Measurements from ENCODE around the gene TMEM132E.
A peak's percentile ranks its signal among the peaks of the same experiment; 100 is the strongest.
"Not testable (repeated sequence)": the region's sequence is repeated elsewhere in the genome, so short reads cannot be mapped to it uniquely, and the experiment has no call there.

TMEM132E gene

DNA sequence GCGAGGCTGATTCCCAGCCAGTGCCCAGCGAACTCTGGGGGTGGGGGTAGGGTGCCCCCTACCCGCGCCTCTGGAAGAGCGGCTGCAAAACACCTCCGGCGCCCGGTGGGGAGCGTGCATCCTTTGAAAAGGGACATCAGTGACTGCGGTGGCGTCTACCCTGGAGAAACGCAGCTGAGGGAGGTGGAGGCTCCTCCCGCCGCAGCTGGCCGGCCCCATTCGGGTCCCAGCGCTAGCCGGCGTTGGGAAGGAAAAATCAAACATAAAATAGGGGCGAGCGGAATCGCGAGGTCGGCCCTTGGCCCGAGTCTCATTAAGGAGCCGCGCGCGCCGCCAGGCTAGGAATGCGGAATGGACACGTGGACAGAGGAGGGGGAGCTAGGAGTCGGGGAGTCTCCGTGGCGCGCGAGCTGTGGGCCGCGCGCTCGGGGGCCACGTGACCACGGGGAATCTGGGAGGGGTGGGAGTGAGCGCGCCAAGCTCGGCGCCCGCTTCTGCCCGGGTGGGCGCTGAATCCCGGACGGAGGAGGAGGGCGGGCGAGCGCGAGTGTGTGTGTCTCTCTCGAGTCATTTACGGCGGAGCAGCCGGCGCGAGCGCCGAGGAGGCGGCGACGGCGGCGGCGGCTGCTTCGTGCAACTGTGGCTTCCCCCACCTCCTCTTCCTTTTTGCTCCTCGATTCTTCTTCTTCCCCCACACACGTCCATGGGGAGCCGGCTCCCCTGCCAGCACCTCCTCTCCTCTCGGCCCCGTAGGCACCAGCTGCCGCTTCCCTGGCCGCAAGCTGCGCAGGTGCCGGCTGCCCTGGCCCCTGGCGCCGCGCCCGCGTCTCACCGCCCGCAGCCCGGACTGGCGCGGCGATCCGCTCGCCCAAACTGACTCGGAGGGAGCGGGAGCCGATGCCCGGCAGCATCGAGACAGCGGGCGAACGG is at the start of gene TMEM132E:
Gene TMEM132E (plus strand): TSS at position 566 of the 930 bp plus-strand sequence. CDS start 1,495 bp downstream, outside the sequence.
- peaks cover 18% of the 10 kb centered on the region for H3K4me1 ChIP-seq (ENCODE audit: insufficient read depth, low read length)
- H3K9ac ChIP-seq (ENCODE audit: low read depth, low read length) = peak within 1 kb of the TSS; percentile 64; the same call in 1 of the 2 replicates
- no peaks in the 10 kb centered on the region; the same call in 1 of the 2 replicates for H3K9me3 ChIP-seq (ENCODE audit: control insufficient read depth, insufficient read depth, low read length)
- no peaks in the 10 kb centered on the region for H3K36me3 ChIP-seq (ENCODE audit: insufficient read depth, low read length)

DNA sequence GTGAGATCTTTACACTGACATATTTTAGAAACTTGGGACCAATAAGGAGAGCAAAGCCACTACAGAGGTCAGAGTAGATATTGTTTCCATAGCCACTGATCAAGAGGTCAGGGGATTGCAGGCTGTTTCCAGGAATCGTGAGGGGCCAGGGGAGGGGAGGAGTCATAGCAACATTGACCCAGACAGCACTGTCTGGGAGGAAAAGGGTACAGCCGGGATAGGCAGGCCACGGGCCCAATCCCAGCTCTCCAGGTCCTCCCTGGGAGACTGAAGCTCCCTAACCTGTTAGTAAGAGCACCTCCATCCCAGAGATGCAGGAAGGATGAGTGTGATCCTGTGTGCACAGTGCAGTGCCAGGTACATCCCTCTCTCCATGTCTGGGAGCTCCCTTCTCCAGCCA is 48.5 kb upstream of the TMEM132E start:
- Histone ChIP-seq H3K9ac (ENCODE audit: low read depth, low read length) (no peak overlapping the region), H3K4me1 (ENCODE audit: insufficient read depth, low read length) (no peaks in the 10 kb centered on the region), H3K9me3 (ENCODE audit: control insufficient read depth, insufficient read depth, low read length) (no peaks in the 10 kb centered on the region), H3K36me3 (ENCODE audit: insufficient read depth, low read length) (no peaks in the 10 kb centered on the region)

- H3K9me3 ChIP-seq (ENCODE audit: control insufficient read depth, insufficient read depth, low read length) = no peaks in the 10 kb centered on the region
- no peaks in the 10 kb centered on the region for H3K36me3 ChIP-seq (ENCODE audit: insufficient read depth, low read length)
- H3K4me1 ChIP-seq (ENCODE audit: insufficient read depth, low read length) = no peaks in the 10 kb centered on the region
- H3K9ac ChIP-seq (ENCODE audit: low read depth, low read length) = no peak overlapping the region
Observed at GRCh38 chr17:34532281-34533065, 46.9 kb upstream of the TMEM132E start.

DNA sequence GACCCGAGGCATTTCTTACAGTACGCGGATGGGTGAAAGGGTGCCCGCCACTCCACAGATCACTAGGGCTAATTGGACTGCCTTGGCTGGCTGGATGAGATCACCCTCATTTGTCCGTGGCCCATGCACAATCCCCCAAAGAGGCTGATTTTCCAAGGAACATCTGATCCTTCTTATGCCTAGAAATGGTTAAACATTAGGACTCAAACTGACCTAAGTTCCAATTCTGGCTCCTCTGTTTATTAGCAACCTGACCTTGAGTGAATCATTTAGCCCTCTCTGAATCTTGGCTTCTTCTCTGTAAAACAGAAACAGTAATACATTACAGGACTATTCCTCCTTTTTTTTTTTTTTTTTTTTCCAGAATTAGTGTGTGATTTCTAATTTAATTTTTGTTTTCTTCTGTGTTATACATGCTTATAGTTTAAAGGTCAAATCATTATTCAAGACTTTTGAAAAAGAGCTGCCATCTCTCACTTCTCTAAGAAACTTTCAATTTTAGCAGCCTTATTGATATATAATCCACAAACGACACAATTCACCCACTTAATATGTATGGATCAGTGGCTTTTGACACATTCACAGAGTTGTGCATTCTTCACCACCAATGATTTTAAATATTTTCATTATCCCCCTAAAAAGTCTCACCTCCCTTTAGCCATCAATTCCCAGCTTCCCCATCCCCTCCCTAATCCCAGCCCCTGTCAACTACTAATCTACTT is 45.4 kb upstream of the TMEM132E start:
- Histone ChIP-seq H3K36me3 (ENCODE audit: insufficient read depth, low read length) (no peaks in the 10 kb centered on the region), H3K9me3 (ENCODE audit: control insufficient read depth, insufficient read depth, low read length) (no peaks in the 10 kb centered on the region), H3K9ac (ENCODE audit: low read depth, low read length) (no peak overlapping the region), H3K4me1 (ENCODE audit: insufficient read depth, low read length) (no peaks in the 10 kb centered on the region)

DNA sequence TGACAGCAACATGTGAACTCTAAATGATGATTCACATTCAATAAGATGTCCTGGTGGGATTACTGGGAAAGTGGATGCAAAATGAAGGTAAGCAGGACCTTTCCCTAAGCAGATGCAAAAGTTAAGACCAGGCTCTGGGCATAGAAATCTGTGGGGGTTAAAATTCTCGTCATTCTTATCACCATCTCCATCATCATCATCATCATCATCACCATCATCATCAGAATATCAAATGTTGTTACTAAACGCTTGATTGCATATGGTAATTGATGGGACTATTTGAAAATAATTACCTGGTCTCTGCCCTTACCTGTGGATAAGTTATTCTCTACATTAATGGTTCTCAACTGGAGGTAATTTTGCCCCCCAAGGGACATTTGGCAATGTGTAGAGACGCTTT is 41.9 kb upstream of the TMEM132E start:
- Histone ChIP-seq H3K9ac (ENCODE audit: low read depth, low read length) (no peak overlapping the region), H3K9me3 (ENCODE audit: control insufficient read depth, insufficient read depth, low read length) (no peaks in the 10 kb centered on the region), H3K4me1 (ENCODE audit: insufficient read depth, low read length) (no peaks in the 10 kb centered on the region), H3K36me3 (ENCODE audit: insufficient read depth, low read length) (no peaks in the 10 kb centered on the region)

DNA sequence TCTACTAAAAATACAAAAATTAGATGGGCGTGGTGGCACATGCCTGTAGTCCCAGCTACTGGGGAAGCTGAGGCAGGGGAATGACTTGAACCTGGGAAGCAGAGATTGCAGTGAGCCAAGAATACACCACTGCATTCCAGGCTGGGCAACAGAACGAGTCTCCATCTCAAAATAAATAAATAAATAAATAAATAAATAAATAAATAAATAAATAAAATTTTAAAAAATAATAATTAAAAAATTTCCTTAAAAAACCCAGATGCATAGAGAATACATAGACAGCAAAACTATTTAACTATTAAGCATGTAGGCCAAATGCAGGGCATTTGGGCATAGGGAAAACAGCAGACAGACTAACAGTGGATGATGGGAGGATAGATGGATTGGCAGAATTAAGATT is 40.8 kb upstream of the TMEM132E start:
- H3K9me3 ChIP-seq (ENCODE audit: control insufficient read depth, insufficient read depth, low read length); H3K4me1 ChIP-seq (ENCODE audit: insufficient read depth, low read length); H3K36me3 ChIP-seq (ENCODE audit: insufficient read depth, low read length); H3K9ac ChIP-seq (ENCODE audit: low read depth, low read length): not testable (repeated sequence)

DNA sequence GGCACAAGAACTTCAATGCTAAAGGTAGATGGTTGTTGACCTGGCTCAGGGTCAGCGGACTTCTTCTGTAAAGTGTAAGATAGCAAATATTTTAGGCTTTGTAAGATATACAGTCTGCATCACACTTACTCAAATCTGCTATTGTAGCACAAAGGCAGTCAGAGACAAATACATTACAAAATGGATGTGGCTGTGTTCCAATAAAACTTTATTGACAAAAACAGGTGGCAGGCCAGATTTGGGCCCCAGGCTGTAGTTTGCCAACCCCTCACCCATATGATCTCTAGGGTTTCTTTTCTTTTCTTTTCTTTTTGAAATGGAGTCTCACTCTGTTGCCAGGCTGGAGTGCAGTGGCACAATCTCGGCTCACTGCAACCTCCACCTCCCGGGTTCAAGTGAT is 39.5 kb upstream of the TMEM132E start:
- Histone ChIP-seq H3K4me1 (ENCODE audit: insufficient read depth, low read length) (no peaks in the 10 kb centered on the region), H3K9me3 (ENCODE audit: control insufficient read depth, insufficient read depth, low read length) (no peaks in the 10 kb centered on the region), H3K9ac (ENCODE audit: low read depth, low read length) (no peak overlapping the region), H3K36me3 (ENCODE audit: insufficient read depth, low read length) (no peaks in the 10 kb centered on the region)

DNA sequence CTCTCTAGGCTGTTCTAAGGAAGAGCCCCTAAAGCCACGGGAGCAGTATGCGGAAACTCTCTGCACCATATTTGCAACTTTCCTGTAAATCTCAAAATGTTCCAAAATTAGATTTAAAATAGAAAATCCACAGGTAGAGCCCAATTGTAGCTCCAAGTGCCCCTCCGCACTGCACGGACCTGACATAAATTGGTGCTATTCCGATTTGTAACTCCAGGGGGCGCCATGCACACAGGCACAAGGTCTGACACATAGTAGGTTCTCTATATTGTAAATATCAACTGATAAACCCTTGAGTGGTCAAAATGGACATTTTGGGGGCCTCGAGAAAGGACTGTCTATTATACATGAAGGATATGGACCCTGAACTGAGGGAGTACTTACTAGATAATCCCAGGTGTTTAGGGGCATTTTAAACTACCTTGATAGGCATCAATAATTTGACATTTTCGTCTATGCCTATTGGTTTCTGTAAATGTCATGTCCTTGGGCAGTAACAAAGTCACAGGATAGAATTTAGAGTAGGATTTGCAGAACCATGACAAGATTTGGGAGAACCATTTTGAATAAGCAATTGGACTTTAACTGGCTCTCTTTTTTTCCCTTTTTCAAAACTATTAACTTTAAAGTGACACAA is 36.6 kb upstream of the TMEM132E start:
- no peaks in the 10 kb centered on the region for H3K9me3 ChIP-seq (ENCODE audit: control insufficient read depth, insufficient read depth, low read length)
- H3K4me1 ChIP-seq (ENCODE audit: insufficient read depth, low read length) = no peaks in the 10 kb centered on the region
- no peak overlapping the region for H3K9ac ChIP-seq (ENCODE audit: low read depth, low read length)
- no peaks in the 10 kb centered on the region for H3K36me3 ChIP-seq (ENCODE audit: insufficient read depth, low read length)

- no peaks in the 10 kb centered on the region for H3K36me3 ChIP-seq (ENCODE audit: insufficient read depth, low read length)
- no peaks in the 10 kb centered on the region for H3K9me3 ChIP-seq (ENCODE audit: control insufficient read depth, insufficient read depth, low read length)
- H3K4me1 ChIP-seq (ENCODE audit: insufficient read depth, low read length) = no peaks in the 10 kb centered on the region
- H3K9ac ChIP-seq (ENCODE audit: low read depth, low read length) = no peak overlapping the region
Observed at GRCh38 chr17:34547453-34548063, 31.8 kb upstream of the TMEM132E start.

GRCh38 chr17:34549966-34550365 is 29.4 kb upstream of the TMEM132E start:
- no peaks in the 10 kb centered on the region for H3K36me3 ChIP-seq (ENCODE audit: insufficient read depth, low read length)
- no peaks in the 10 kb centered on the region for H3K9me3 ChIP-seq (ENCODE audit: control insufficient read depth, insufficient read depth, low read length)
- H3K9ac ChIP-seq (ENCODE audit: low read depth, low read length) = no peak overlapping the region
- H3K4me1 ChIP-seq (ENCODE audit: insufficient read depth, low read length) = no peaks in the 10 kb centered on the region

GRCh38 chr17:34553907-34554306 is 25.5 kb upstream of the TMEM132E start:
- no peaks in the 10 kb centered on the region for H3K4me1 ChIP-seq (ENCODE audit: insufficient read depth, low read length)
- no peak overlapping the region for H3K9ac ChIP-seq (ENCODE audit: low read depth, low read length)
- no peaks in the 10 kb centered on the region for H3K9me3 ChIP-seq (ENCODE audit: control insufficient read depth, insufficient read depth, low read length)
- H3K36me3 ChIP-seq (ENCODE audit: insufficient read depth, low read length) = no peaks in the 10 kb centered on the region

DNA sequence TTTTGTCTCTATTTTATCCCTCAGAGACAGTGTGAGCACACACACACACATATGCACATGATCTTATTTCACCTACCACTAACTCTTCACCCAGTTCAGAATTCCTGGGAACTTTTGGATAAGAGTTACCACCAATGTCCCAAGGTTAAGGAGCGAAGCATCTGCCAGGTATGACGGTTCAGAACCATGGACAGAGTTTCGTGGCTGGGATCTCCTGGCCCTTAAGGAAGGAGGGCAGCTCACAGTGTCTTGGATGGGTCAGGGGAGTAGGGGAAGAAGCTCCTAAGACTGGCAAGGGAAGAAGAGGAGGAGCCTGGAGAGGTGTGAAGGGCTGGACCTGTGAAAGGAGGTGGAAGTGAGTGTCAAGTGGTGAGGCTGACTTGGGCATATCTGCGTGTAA is 23.0 kb upstream of the TMEM132E start:
- Histone ChIP-seq H3K4me1 (ENCODE audit: insufficient read depth, low read length) (no peaks in the 10 kb centered on the region), H3K9me3 (ENCODE audit: control insufficient read depth, insufficient read depth, low read length) (no peaks in the 10 kb centered on the region), H3K36me3 (ENCODE audit: insufficient read depth, low read length) (no peaks in the 10 kb centered on the region), H3K9ac (ENCODE audit: low read depth, low read length) (no peak overlapping the region)

DNA sequence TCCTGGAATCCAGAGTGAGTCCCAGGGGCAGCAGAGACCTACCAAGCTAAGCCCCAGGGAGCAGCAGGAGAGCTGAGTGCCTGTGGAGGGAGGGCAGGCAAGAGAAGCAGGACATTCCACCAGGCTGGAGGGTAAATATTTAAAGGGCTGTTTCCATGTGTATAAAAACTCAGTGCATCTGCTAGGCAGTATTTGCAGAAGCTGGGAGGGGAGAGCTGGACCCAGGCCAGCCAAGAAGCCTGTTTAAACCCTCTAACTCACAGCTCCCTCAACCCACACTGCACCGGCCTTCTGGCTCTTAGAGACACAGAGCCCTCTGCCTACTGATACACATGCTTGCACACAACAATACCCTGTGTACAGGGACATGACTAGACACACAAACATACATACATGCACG is 22.5 kb upstream of the TMEM132E start:
- Histone ChIP-seq H3K4me1 (ENCODE audit: insufficient read depth, low read length) (no peaks in the 10 kb centered on the region), H3K36me3 (ENCODE audit: insufficient read depth, low read length) (no peaks in the 10 kb centered on the region), H3K9ac (ENCODE audit: low read depth, low read length) (no peak overlapping the region), H3K9me3 (ENCODE audit: control insufficient read depth, insufficient read depth, low read length) (no peaks in the 10 kb centered on the region)

- no peaks in the 10 kb centered on the region for H3K9me3 ChIP-seq (ENCODE audit: control insufficient read depth, insufficient read depth, low read length)
- no peaks in the 10 kb centered on the region for H3K36me3 ChIP-seq (ENCODE audit: insufficient read depth, low read length)
- no peak overlapping the region for H3K9ac ChIP-seq (ENCODE audit: low read depth, low read length)
- no peaks in the 10 kb centered on the region for H3K4me1 ChIP-seq (ENCODE audit: insufficient read depth, low read length)
Observed at GRCh38 chr17:34561328-34561727, 18.1 kb upstream of the TMEM132E start.

Data from ES-I3 (cell line).